ENCODE data around the gene SRBD1.
"Not testable (repeated sequence)": the region's sequence is repeated elsewhere in the genome, so short reads cannot be mapped to it uniquely, and the experiment has no call there.

The SRBD1 gene

DNA sequence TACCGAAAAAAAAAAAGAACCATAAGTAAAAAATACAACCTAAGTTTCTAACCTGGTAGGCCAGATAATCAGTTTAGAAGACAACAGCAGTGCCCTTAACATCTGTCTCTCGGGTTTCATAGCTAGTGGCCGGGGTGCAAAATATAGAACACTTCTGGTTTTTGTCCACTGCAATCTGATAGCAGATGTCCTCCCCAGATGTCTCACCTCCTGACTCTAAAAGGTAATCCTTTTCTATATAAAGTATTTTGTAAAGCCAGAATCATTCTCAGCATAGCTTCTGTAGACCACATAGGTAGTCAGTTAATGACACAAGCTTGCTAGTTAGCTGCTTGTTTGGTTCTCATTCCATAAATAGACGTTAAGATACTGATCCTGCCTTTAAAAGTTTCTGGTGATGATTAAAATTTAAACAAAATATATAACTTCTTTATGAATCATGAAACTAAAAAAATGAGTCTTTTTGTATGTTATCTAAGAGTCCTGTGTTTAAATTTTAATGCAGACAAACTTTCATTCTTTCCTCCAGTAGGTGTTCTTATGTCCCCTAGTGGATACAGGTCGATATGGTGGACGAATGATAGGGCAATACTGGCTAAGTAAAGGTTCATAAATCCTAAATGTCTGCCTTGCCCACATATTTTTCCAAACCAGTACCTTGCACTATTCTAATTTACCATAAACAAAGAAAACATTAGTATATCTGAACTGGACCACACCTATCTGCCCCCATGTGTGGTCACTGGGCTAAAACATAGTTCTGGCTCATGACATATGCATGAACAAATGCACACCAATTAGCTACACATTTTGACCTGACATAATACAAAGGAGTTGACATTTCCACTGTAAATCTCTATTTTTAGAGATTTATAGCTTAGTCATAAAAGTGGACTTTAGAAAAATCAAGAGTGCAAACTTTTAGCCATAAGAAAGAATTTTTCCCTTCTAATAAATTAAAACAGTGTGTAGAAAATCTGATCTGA, 171.0 kb downstream of the SRBD1 start:
- in situ Hi-C loops (cut with HindIII; ENCODE audit: low sequenced_read_pairs) = no loop called here

DNA sequence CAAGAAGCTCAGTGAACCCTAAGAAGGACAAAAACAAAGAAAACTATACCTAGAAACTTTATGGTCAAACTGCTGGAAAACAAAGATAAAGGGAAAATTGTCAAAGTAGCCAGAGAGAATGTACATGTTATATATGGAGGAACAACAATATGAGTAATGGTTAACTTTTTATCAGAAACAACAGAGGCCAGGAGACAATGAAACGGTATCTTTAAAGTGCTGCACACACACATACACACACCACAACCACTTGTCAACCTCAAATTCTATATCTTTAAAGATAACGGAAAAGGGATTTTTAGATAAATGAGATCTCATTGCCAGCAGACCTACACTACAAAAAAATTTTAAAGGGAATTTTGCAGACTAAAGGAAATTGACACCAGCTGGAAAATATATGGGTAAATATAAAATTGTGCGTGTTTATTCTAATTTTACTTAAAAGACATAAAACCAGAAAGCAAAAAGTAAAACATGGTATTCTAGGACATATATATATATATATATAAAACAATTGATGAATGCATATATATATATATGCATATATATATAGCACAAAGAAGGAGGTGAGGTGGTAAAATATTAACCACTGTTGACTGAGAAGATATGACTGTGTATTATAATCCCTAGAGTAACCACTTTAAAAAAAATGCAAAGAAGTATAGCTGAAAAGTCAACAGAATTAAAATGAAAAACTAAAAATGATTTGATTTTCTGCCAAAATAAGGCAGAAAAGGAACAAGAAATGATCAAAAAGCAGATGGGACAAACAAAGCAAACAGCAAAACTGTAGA, 172.0 kb downstream of the SRBD1 start:
- in situ Hi-C loops (cut with HindIII; ENCODE audit: low sequenced_read_pairs) = no loop called here

GRCh38 chr2:45436456-45436855, 174.6 kb downstream of the SRBD1 start:
- in situ Hi-C loops (cut with HindIII; ENCODE audit: low sequenced_read_pairs) = no loop called here

- in situ Hi-C loops (cut with HindIII; ENCODE audit: low sequenced_read_pairs) = no loop called here
Observed at GRCh38 chr2:45435316-45435715, 175.8 kb downstream of the SRBD1 start.

DNA sequence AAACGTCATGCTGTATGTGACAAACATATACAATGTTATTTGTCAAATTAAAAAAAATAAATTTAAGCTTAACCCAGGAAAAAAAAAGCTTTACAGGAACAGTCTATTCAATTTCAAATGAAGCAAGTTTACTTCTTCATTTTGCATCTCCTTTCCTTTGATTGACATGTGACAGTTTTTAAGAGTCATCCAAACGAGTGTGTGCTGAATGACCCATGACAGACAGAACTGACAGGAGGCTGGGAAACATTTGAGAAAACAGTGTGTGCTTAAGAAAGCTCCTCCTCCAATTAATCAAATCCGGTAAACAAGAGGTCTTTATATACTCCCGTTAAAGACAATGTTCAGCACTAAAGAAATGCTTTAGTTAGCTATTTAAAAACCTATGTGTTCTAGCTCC, 177.7 kb downstream of the SRBD1 start:
- in situ Hi-C loops (cut with HindIII; ENCODE audit: low sequenced_read_pairs) = no loop called here

GRCh38 chr2:45432406-45432805, 178.7 kb downstream of the SRBD1 start:
- in situ Hi-C loops (cut with HindIII; ENCODE audit: low sequenced_read_pairs) = no loop called here

DNA sequence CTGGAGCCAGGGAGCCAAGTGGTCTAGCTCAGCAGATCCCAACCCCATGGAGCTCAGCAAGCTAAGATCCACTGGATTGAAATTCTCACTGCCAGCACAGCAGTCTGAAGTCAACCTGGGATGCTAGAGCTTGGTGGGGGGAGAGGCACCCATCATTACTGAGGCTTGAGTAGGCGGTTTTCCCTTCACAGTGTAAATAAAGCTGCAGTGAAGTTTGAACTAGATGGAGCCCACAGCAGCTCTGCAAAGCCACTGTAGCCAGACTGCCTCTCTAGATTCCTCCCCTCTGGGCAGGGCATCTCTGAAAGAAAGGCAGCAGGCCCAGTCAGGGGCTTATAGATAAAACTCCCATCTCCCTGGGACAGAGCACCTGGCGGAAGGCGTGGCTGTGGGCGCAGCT, 185.0 kb downstream of the SRBD1 start:
- in situ Hi-C loops (cut with HindIII; ENCODE audit: low sequenced_read_pairs) = not testable (repeated sequence)

DNA sequence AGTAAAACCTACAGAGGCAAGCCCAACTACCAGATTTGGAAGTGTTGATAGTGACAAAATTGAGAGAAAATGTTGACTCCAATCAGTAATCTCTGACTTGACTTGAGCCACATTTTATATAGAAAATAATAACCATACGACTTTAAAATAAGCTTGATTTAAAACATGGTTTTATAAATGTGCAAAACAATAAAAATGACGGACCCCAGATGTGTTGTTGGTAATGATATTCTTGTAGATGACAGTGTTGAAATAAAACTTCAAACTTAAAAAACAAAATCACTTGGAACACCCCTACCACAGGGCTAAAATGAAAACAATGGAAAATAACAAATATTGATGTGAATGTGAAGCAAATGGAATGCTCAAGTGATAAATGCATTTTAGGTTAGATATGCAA, 188.1 kb downstream of the SRBD1 start:
- in situ Hi-C loops (cut with HindIII; ENCODE audit: low sequenced_read_pairs) = no loop called here

DNA sequence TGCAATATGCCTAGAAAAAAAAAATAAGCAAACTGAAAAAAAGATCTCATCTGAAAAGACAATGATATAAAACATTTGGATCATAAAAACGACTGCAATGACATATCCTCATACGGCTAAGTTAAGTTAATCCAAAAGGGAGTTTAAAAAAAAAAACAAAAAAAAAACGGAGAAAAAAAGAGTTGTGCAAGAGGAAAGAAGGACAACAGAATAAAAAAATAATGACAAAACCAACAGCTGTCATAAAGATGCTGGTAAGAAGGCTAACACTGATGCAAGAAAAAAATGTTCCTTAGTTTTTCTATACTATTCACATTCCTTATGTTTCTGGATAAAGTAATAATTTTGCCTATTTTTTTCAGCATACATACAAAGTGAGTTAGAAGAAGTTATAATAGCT, 192.5 kb downstream of the SRBD1 start:
- in situ Hi-C loops (cut with HindIII; ENCODE audit: low sequenced_read_pairs) = no loop called here

DNA sequence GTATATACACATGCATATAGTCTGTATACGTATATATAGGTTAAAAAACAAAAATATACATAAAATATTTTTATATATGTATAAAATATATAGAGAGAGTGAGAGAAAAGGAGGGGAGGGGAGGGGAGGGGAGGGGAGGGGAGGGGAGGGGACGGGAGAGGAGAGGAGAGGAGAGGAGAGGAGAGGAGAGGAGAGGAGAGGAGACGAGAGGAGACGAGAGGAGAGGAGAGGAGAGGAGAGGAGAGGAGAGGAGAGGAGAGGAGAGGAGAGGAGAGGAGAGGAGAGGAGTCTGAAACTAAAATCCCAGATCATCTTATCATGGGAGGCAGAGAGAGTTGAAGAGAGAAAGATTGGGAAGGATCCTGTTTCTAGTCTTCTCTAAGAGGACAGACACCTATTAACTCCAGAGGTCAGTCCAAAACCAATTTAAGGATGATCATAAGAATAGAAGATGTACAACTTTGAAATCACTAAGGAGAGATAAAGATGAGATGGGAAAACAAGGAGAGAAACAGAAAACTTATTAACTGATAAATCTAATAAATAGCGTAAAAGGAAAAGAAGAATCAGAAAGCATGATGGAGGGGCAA, 195.4 kb downstream of the SRBD1 start:
- in situ Hi-C loops (cut with HindIII; ENCODE audit: low sequenced_read_pairs) = no loop called here

- in situ Hi-C loops (cut with HindIII; ENCODE audit: low sequenced_read_pairs) = no loop called here
Observed at GRCh38 chr2:45412754-45413379, 198.2 kb downstream of the SRBD1 start.

DNA sequence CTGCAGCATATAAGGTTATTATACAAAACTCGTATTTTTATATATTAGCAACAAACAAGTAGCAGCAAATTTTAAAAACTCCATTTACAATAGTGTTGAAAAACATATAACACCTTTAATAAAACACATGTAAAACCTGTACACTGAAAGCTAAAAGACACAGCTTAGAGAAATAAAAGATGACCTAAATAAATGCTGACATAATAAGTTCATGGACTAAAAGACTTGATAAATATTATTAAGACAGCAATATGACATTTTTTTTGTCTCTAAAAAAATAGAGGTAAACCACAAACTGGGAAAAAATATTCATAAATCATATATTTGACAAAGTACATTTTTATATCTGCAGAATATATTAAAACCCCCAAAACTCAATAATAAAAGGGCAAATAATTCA, 201.4 kb downstream of the SRBD1 start:
- in situ Hi-C loops (cut with HindIII; ENCODE audit: low sequenced_read_pairs) = loop anchor here (5.0 kb wide), 1 partner anchor 68 kb away; no protein-coding TSS in a partner anchor

GRCh38 chr2:45406621-45407020, 204.4 kb downstream of the SRBD1 start:
- in situ Hi-C loops (cut with HindIII; ENCODE audit: low sequenced_read_pairs) = loop anchor here (5.0 kb wide), 1 partner anchor 71 kb away; no protein-coding TSS in a partner anchor

DNA sequence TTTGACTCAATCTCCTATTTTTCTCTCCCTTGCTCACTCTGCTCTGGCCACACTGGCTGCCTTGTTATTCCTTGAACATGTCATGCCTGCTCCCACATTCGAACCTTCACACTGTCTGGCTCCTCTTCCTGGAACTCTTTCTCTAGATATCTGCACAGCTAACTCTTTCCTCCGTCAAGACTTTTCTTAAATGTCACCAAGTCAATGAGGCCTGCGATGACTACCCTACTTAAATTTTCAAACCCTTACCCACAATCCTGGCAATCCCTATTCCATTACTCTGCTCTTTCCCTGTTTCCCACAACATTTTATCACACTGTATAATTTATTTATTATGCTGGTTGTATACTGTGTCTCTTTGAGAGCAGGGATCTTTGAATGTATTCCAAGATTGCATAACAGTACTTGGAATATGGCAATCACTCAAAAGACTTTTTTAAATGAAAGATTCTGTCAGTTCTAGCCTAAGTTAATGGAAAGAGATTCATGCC, 206.2 kb downstream of the SRBD1 start:
- in situ Hi-C loops (cut with HindIII; ENCODE audit: low sequenced_read_pairs) = loop anchor here (5.0 kb wide), 1 partner anchor 72 kb away; no protein-coding TSS in a partner anchor

GRCh38 chr2:45403036-45403435, 208.0 kb downstream of the SRBD1 start:
- in situ Hi-C loops (cut with HindIII; ENCODE audit: low sequenced_read_pairs) = no loop called here

DNA sequence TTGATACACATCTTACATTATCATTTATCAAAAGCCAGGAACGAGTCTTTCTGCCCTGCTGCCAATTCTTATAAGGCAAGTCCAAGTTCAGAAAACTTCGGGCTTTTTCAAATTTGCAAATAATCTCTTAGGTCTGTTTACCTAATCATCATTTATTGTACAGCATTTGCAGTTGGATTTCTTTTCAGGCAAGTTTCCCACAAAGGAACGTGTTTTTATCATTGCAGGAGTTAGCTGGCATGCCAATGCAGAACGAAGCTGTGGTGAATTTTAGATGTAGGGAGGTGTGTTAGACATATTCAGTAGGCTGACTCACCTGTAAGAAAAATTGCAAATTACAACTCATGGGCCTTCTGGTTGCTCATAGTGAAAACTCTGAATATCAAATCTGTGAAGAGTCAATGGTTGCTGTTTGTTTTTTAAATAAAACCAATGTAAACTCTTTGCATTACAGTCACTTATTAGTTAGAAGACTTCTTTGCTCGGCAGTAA, 209.6 kb downstream of the SRBD1 start:
- in situ Hi-C loops (cut with HindIII; ENCODE audit: low sequenced_read_pairs) = no loop called here

DNA sequence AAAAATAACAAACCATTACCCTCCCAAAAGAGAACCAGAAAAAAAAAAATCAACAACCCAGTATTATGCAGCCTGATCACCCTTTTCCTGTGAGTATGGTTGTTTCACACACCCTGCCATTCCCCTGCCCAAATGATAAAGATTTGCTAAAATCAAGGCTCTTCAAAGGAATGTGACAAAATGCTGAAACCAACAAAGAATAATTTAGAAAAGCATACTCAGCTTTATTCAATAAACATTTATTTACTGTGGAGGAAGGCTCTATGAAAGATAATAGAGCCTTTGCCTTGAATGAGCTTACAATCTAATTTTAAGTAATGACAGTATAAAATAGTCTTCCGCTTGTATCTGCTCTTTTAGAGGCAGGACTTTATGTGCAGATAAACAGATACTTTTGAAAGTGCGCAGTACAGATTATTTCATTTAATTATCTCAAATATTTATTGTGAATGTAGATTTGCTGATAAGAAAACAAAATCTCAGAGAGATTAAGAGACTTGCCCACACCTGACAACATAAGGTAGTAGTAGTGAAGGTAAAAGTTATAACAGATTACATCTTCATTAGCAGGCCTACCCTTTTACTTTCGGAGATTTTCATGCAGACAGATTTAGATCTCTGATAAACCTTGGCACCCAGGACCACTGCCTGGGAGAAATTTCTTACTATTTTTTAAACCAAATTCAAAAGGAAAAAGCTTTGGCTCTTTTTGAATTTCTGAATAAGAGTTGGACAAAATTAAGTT, 211.9 kb downstream of the SRBD1 start:
- in situ Hi-C loops (cut with HindIII; ENCODE audit: low sequenced_read_pairs) = no loop called here

- in situ Hi-C loops (cut with HindIII; ENCODE audit: low sequenced_read_pairs) = no loop called here
Observed at GRCh38 chr2:45397292-45397691, 213.8 kb downstream of the SRBD1 start.

DNA sequence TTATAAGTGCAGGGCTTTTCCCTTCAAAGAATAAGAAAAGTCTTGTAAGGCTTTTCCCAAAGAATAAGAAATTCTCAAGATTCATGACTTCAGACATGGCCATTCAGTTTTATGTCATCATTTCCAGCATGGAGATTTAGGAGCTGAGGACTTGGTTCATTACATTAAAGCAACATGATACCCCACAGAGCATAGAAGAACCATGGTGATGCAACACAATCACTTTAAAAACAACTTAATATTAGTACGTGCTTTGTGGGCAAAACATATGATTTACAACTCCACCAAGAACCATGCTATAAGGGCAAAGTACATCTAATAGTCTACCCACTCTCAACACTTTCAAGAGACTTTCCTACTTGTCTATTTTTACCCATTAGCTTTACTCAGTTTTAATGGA, 214.4 kb downstream of the SRBD1 start:
- in situ Hi-C loops (cut with HindIII; ENCODE audit: low sequenced_read_pairs) = no loop called here

DNA sequence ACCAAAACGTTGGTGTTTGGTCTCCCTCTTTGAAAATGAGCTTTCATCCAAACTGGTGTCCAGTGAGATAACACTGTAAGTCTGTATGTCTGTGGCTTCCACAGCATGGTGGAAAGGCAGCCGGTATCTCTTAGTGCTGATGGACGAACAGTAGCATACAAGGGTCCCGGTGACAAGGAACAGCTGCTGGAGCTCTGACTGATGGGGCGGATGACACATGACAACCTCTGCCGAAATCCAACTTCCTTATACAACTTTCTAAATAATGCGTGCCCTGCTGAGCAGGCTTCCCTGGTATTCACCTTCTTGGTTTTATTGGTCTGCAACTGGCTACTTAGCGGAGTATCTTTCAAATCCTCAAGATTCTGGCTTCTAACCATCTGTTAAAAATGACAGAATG, 216.2 kb downstream of the SRBD1 start:
- in situ Hi-C loops (cut with HindIII; ENCODE audit: low sequenced_read_pairs) = no loop called here

Measured in DLD1 (cell line).